Endodermal cell (in vitro differentiated cells): ENCODE data around the gene C1orf116. TPM values are rescaled to one million over a fixed set of nuclear protein-coding genes. Genes with fewer than 3 reads are reported as not detected.

Experiments used
- DNase-seq: peaks from one replicate; pipeline ENCODE4 v3.0.0-alpha.2; 2017
- H3K27ac ChIP-seq: 2 replicates; pipeline ENCODE4 v1.5.1; 2013; ENCODE audit warnings: mild to moderate bottlenecking, low read depth, low read length, moderate library complexity
- H3K27me3 ChIP-seq: 2 replicates; pipeline ENCODE4 v1.6.1; 2013; ENCODE audit warnings: mild to moderate bottlenecking, low read length, moderate library complexity; ENCODE audit not compliant: insufficient read depth, control insufficient read depth, poor library complexity, severe bottlenecking
- H3K36me3 ChIP-seq: 2 replicates; pipeline ENCODE4 v1.7.0; 2013; ENCODE audit warnings: mild to moderate bottlenecking, low read length, moderate library complexity; ENCODE audit not compliant: control insufficient read depth, insufficient read depth
- H3K4me1 ChIP-seq: one replicate; pipeline ENCODE4 v1.7.0; 2013; ENCODE audit warnings: low read length; ENCODE audit not compliant: control insufficient read depth, insufficient read depth
- H3K4me3 ChIP-seq: 2 replicates; pipeline ENCODE4 v1.5.1; 2013; ENCODE audit warnings: mild to moderate bottlenecking, low read length, moderate library complexity
- H3K9ac ChIP-seq: 2 replicates; pipeline ENCODE4 v1.6.1; 2013; ENCODE audit warnings: mild to moderate bottlenecking, low read length, moderate library complexity; ENCODE audit not compliant: poor library complexity, severe bottlenecking; ENCODE audit errors: extremely low read depth
- H3K9me3 ChIP-seq: 2 replicates; pipeline ENCODE4 v1.6.1; 2013; ENCODE audit warnings: mild to moderate bottlenecking, low read length, moderate library complexity; ENCODE audit not compliant: control insufficient read depth
- H3K27ac Mint-ChIP-seq: 2 replicates; pipeline ENCODE4 v1.8.0; 2020; ENCODE audit warnings: mixed read lengths
- H3K27me3 Mint-ChIP-seq: 2 replicates; pipeline ENCODE4 v1.8.0; 2021; ENCODE audit warnings: mild to moderate bottlenecking, mixed read lengths; ENCODE audit not compliant: insufficient read depth
- H3K36me3 Mint-ChIP-seq: 2 replicates; pipeline ENCODE4 v1.8.0; 2020; ENCODE audit warnings: low read depth, mixed read lengths
- H3K4me1 Mint-ChIP-seq: 2 replicates; pipeline ENCODE4 v1.8.0; 2020; ENCODE audit warnings: mixed read lengths
- H3K4me3 Mint-ChIP-seq: 2 replicates; pipeline ENCODE4 v1.8.0; 2020; ENCODE audit warnings: mild to moderate bottlenecking, moderate library complexity, mixed read lengths
- H3K9me3 Mint-ChIP-seq: 2 replicates; pipeline ENCODE4 v1.8.0; 2020; ENCODE audit warnings: mild to moderate bottlenecking, mixed read lengths
- WGBS, 2 experiments: methylation state at CpG; one replicate each; pipeline versions ENCODE4 v1.1.5 to v1.1.7; 2013; ENCODE audit warnings: missing lambda C conversion rate in 2 of 2, mixed read lengths in 1 of 2; ENCODE audit not compliant: insufficient coverage in 1 of 2, insufficient read length in 1 of 2; 5-methylcytosine and 5-hydroxymethylcytosine counted together
- total RNA-seq, 2 donors: library from RNA; stranded (reverse); fragmentation: NEBNext Ultra II Directional in 1 of 2; extraction: Animal tissue kit (Norgen Biotek cat#: 25700) in 1 of 2; gene quantifications; 2 replicates in 1 of 2; 3 replicates in 1 of 2; pipeline ENCODE4 v1.2.1, GENCODE V29; 2021
- TF ChIP-seq, protein P1 (sequence below): fragments of 200-600 bp; sonication (generic); conservative IDR thresholded peaks from 2 replicates; pipeline ENCODE4 v1.5.0; 2021; ENCODE audit warnings: antibody characterized with exemption, mild to moderate bottlenecking

The C1orf116 gene
- total RNA-seq, 2 donors from 2014 or later: 0.55 to 0.60 TPM

DNA sequence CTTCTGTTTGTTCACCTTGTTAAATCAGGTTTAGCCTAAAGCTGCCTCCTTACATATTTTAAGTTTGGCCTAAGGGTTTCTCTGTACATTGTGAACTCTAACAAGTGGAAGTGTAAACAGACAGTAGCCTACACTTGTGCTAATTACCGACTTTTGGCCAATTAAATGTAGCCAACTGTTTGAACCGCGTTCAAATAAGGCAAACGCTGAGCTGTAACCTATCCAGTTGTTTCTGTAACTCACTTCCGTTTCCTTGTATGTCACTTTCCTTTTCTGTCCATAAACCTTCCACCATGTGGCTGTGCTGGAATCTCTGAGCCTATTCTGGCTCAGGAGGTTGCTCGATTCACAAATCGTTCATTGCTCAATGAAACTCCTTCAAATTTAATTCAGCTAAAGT, 54.3 kb downstream of the C1orf116 start:
- Histone ChIP-seq H3K36me3 (no peaks in the 10 kb centered on the region), H3K9ac (no peak overlapping the region), H3K27me3 (no peaks in the 10 kb centered on the region), H3K27ac (no peak overlapping the region), H3K4me3 (no peak overlapping the region), H3K9me3 (no peaks in the 10 kb centered on the region), H3K4me1 (peaks cover 18% of the 10 kb centered on the region)
- no peak for DNase-seq
- TF ChIP-seq, protein P1, sequence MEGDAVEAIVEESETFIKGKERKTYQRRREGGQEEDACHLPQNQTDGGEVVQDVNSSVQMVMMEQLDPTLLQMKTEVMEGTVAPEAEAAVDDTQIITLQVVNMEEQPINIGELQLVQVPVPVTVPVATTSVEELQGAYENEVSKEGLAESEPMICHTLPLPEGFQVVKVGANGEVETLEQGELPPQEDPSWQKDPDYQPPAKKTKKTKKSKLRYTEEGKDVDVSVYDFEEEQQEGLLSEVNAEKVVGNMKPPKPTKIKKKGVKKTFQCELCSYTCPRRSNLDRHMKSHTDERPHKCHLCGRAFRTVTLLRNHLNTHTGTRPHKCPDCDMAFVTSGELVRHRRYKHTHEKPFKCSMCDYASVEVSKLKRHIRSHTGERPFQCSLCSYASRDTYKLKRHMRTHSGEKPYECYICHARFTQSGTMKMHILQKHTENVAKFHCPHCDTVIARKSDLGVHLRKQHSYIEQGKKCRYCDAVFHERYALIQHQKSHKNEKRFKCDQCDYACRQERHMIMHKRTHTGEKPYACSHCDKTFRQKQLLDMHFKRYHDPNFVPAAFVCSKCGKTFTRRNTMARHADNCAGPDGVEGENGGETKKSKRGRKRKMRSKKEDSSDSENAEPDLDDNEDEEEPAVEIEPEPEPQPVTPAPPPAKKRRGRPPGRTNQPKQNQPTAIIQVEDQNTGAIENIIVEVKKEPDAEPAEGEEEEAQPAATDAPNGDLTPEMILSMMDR: no peak
- Mint-ChIP-seq H3K4me3 (no peak overlapping the region), H3K4me1 (peaks cover 41% of the 10 kb centered on the region), H3K27me3 (peaks cover 2% of the 10 kb centered on the region), H3K9me3 (no peaks in the 10 kb centered on the region), H3K27ac (no peak overlapping the region), H3K36me3 (no peaks in the 10 kb centered on the region)
- WGBS, 2 experiments: 93 to 96% methylated on average over 7 of the region's 7 CpGs

DNA sequence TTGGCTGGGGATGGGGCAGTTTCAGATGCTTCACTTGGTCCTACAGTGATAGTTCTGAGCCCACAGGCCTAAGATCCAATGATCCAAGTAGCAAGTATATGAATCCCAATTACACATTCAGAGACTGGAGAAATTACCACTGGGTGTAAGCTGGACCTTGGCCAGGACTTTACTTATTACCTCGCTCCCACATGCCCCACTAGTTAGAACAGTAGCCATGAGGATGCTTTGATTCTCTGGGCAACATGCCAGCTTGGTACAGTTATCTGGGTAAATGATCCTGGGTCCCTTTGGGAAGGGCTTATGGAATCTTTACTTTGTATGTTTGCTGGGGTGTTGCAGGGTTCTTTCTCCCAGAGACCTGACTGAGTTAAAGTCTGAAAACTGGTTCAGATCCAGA, 57.2 kb downstream of the C1orf116 start:
- Histone ChIP-seq H3K9ac (no peak overlapping the region), H3K9me3 (no peaks in the 10 kb centered on the region), H3K4me3 (no peak overlapping the region), H3K27me3 (peaks cover 9% of the 10 kb centered on the region), H3K36me3 (no peaks in the 10 kb centered on the region), H3K27ac (no peak overlapping the region), H3K4me1 (peaks cover 11% of the 10 kb centered on the region)
- Mint-ChIP-seq H3K9me3 (no peaks in the 10 kb centered on the region), H3K4me3 (no peak overlapping the region), H3K27ac (no peak overlapping the region), H3K27me3 (peaks cover 19% of the 10 kb centered on the region), H3K4me1 (peaks cover 14% of the 10 kb centered on the region), H3K36me3 (no peaks in the 10 kb centered on the region)
- DNase-seq: no peak
- TF ChIP-seq, protein P1: no peak
- WGBS, 2 experiments: 86 to 97% methylated on average over 1 of the region's 1 CpG

DNA sequence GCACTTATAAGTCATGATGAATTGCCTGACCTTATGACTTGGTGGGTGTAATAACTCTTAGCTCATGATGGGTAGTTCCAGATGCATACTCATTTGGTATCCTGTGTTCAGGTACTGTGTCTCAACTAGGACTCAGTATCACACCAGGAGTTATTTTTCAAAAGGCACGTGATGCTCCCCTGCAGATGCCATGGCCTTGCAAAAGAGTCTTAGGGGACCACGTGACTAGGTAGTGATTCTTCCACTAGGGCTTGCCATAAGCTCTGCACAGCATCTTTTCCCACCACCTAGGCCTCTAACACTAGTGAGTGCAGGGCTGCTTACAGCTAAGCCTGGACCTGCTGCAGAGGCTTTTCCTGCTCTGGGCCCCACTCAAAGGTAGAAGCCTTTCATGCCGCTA, 58.4 kb downstream of the C1orf116 start:
- no peak overlapping the region for H3K27ac ChIP-seq
- Mint-ChIP-seq H3K9me3 (no peaks in the 10 kb centered on the region), H3K27me3 (peaks cover 25% of the 10 kb centered on the region), H3K36me3 (no peaks in the 10 kb centered on the region), H3K4me1 (peaks cover 10% of the 10 kb centered on the region), H3K4me3 (no peak overlapping the region), H3K27ac (no peak overlapping the region)
- TF ChIP-seq, protein P1: no peak
- H3K4me3 ChIP-seq: no peak overlapping the region
- no peak overlapping the region for H3K9ac ChIP-seq
- WGBS, 2 experiments: 88 to 91% methylated on average over 3 of the region's 3 CpGs
- DNase-seq: no peak
- no peaks in the 10 kb centered on the region for H3K36me3 ChIP-seq
- H3K4me1 ChIP-seq: peaks cover 4% of the 10 kb centered on the region
- no peaks in the 10 kb centered on the region for H3K9me3 ChIP-seq
- peaks cover 9% of the 10 kb centered on the region for H3K27me3 ChIP-seq
